Activated CD8-positive, alpha-beta memory T cell treated with anti-CD3 and anti-CD28 coated beads, Interleukin-2, amount 50 U/mL, for 1 hour (primary cell): ENCODE results near the gene WDFY4.

Experiments
- DNase-seq: peaks from one replicate; pipeline ENCODE4 v3.0.0-alpha.2; 2020; ENCODE audit errors: extremely low read depth

Gene WDFY4

GRCh38 chr10:48814933-48815332 is 130.3 kb downstream of the WDFY4 start:
- DNase-seq: no peak

- no peak for DNase-seq
These were observed 132.5 kb downstream of the WDFY4 start for GRCh38 chr10:48817141-48817540.

DNA sequence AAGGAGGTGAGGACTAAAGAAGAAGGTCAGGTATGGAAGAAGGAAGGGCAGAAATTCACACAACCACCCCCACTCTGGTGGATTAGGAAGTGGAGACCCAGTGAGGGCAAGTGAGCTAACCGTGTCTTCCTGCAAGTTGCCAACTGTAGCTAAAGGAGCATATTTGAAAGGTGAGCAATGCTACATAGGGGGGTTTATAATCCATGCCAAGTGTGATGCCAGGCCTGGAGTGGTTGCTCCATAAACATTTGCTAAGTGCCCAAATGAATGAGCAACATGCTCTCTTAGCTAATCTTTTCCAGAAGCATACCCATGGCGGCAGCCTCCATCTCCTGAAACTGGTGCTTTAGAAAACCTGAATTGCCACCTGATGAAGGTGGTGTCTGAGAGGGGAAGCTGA is 133.4 kb downstream of the WDFY4 start:
- no peak for DNase-seq

DNA sequence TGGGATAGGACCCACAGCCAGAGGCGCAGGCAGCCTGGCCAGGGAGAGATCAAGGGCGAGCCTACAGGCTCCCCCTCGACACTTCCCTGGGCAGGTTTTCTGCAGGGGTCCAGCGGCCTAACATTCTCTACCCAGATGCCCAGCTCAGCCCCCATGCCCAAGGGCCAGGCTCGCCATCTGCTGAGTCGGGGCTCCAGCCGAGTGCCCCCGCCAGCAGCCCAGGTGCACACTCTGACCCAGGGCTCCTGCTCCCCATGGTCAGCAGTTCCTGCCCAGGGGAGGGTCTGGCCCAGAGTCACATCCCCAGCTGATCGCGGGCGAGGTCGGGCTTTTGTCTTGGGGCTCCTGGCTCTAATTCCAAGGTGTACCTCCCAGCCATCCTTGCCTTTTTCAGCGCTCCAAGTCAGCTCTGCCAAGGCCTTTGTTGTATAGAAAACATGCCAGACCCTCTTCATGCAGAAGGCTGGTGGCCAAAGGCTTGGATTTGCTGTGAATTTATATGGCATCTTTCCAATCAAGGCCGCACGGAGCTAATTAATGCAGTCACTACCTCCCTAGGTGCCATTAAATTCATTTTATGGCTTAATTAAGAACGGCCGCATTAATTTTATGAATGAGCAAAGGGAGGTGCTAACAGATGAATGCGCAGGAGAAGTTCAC is 134.3 kb downstream of the WDFY4 start:
- no peak for DNase-seq

DNA sequence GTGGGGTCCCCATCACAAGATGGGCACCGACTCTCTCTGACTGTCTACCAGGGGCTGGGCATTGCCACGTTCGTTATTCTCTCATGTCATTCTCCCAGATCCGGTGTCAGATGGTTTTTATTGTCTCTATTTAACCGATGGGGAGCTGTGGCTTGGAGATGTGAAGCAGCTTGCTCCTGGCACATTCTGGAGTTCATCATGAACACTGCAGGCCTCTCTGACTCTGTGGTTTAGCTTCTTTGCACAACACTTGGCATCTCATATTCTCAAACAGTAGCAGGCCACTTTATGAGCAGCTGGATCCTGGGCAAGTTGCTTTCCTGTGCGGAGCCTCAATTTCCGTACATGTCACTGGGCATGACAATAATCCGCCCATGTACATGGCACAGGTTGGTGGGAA is 135.1 kb downstream of the WDFY4 start:
- no peak for DNase-seq

DNA sequence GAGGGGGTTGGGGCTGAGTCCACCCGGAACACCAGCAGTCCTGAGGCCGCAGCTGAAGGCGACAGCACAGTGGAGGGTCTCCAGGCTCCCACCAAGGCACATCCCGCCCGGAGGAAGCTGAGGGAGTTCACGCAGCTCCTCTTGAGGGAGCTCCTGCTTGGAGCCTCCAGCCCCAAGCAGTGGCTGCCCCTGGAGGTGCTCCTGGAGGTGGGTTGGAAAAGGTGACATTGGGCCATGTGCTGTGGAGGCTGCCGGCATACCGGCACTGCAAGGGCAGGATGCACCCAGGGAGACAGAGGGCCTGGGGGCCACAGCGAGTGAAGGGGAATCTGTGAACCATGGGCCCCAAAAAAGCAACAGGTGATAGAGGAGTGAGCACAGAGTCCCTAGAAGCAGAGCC is 135.6 kb downstream of the WDFY4 start:
- DNase-seq: no peak

GRCh38 chr10:48820699-48821098 is 136.0 kb downstream of the WDFY4 start:
- no peak for DNase-seq

- no peak for DNase-seq
These were observed 136.4 kb downstream of the WDFY4 start for GRCh38 chr10:48821111-48821510.

DNA sequence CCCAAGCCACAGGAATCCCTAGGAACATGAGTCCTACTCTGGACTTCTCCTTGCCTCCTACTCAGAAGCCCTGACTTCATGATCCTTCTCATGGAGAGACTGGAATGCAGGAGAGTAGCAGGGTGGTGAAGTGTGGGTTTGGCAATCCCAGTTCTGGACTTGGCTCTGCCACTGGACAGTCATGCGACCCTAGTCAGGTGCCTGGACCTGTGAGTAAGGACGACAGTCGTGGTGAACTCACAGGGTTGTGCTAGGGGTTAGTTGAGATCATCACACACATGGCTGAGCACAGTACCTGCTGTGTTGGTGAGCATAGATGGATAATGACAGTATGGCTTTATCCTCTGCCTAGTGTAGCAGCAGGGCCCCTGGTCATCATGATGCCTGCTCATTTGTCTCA is 137.0 kb downstream of the WDFY4 start:
- no peak for DNase-seq

DNA sequence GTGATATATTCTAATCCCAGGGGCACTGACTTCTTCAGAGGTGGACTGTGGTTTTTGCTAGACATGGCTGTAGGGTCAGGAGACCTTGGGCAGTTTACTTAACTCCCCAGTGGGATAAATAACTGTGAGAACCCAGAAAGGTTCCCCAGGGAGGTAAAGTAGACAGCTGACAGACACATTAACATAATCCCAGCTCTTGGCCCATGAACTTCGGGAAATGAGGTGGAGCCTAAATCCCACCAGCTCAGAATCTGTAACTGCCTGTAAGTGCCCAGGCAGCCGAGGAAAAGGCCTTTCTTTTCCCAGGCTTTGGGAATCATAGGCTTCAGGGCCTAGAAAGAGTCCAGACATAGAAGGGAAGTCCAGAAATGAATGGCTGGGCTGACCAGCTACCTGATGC is 149.0 kb downstream of the WDFY4 start:
- DNase-seq: no peak

GRCh38 chr10:48834189-48834965 is 149.7 kb downstream of the WDFY4 start:
- DNase-seq: no peak

- no peak for DNase-seq
These were observed 151.1 kb downstream of the WDFY4 start for GRCh38 chr10:48835781-48836180.

GRCh38 chr10:48836605-48837004 is 151.9 kb downstream of the WDFY4 start:
- no peak for DNase-seq

DNA sequence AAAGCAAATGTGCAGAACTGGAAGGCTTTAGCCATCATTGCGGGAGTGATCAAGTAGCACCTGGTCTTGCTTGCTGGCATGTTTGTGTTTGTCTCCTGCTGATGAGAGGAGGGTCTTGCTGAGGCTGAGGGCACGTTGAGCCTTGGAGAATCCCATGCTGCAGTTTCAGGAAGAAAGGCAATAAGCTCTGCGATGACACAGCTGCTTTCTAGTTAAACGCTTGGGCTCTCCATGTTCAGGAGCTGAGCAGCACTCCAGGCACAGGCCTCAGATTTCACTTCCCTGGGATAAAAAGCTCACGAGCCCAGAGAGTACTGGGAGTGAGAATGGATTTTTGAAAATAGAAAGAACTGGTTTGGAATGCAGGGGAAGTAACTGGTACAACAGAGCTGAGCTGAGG is 154.2 kb downstream of the WDFY4 start:
- DNase-seq: no peak

- no peak for DNase-seq
These were observed 155.4 kb downstream of the WDFY4 start for GRCh38 chr10:48839809-48840679.

- no peak for DNase-seq
These were observed 157.6 kb downstream of the WDFY4 start for GRCh38 chr10:48842231-48842630.

DNA sequence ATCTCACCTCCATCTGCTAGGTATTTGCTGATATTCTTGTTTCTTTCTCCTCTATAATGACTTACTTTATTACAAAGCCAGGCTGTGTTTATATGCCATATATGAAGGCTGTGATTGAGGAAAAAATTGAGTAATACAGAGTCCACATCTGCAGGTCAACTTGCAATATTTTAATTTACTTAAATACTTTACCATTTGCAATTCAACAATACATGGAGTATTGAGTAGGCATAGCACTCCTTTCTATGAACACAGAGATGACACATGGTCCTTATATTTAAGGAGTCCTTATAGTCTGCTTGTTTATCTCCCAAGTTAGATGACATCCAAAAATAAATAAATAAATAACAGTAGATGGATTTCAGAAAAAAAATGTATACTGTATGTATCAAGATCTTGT is 158.5 kb downstream of the WDFY4 start:
- no peak for DNase-seq

DNA sequence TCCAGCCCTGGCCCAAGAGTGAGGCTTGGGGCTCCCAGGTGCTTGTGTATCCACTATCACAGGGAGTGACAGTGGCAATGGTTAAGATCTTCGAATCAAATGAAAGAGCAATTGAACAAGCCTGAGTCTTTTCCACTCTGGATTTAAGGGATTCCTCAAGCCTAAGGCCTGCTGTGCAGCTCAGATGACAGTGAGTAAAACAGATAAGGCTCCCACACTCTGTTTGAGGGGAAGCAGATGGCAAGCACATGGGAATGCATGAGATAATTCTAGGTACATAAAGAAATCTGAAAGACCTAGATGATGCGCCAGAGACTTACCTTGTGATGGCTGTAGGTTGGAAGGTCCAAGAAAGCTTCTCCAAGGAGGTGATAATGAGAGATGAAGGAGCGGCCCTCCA is 159.9 kb downstream of the WDFY4 start:
- no peak for DNase-seq

- no peak for DNase-seq
These were observed 160.8 kb downstream of the WDFY4 start for GRCh38 chr10:48845512-48845911.

- DNase-seq: no peak
These were observed 163.0 kb downstream of the WDFY4 start for GRCh38 chr10:48847691-48848090.

- no peak for DNase-seq
These were observed 172.2 kb downstream of the WDFY4 start for GRCh38 chr10:48856855-48857254.

DNA sequence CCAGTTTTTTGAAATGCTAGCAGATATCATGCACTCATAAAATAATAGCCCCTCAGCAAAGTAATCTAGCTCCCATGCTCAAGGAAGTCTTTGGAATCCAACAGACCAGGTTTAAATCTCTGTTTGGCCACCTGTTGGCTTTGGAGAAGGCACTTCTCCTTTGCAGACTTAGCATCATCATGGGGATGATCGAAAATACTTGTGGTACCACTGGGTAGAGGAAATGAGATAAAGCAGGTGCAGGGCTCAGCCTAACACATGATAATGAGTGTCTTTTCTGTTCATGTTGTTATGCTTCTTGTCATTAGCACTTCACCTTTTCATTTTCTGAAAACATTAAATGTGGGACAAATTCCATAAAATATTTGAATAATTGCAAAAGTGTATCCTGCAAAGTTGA is 187.6 kb downstream of the WDFY4 start:
- no peak for DNase-seq

- no peak for DNase-seq
These were observed 193.4 kb downstream of the WDFY4 start for GRCh38 chr10:48878091-48878490.
